GM12878 (cell line): ENCODE data around the gene WRAP73. TPM values are rescaled to one million over a fixed set of nuclear protein-coding genes. Genes with fewer than 3 reads are reported as not detected.

Source experiments
- ATAC-seq: fragments of 200-7000 bp; cut with Tn5 transposase; 3 replicates; pipeline ENCODE4 v1.9.1; 2020; ENCODE audit warnings: mild to moderate bottlenecking, moderate library complexity
- BruUV-seq: library from RNA; stranded (reverse); fragments of 400-500 nt; replicated peaks from 2 replicates; lab custom pipeline; 2021; lab: Mats Ljungman, UMichigan
- CTCF ChIA-PET: fragments of 300-600 bp; sonication (Branson Sonifier 250); formaldehyde crosslinking; extraction: SDS; loops from one replicate; lab custom pipeline; 2021; ENCODE audit warnings: inconsistent platforms; lab: Yijun Ruan, JAX
- POLR2A ChIA-PET: fragments of 350-600 bp; formaldehyde crosslinking; extraction: SDS; loops from one replicate; lab custom pipeline; 2021; ENCODE audit warnings: inconsistent platforms; lab: Charles Lee
- RAD21 ChIA-PET: fragments of 300-600 bp; sonication (Branson Sonifier 250); formaldehyde crosslinking; loops from one replicate; lab custom pipeline; 2023; ENCODE audit warnings: antibody characterized with exemption; ENCODE audit not compliant: unreplicated experiment; lab: Charles Lee
- SMC1A ChIA-PET: fragments of 300-600 bp; sonication (Branson Sonifier 250); formaldehyde crosslinking; loops from one replicate; lab custom pipeline; 2023; ENCODE audit not compliant: unreplicated experiment, uncharacterized antibody; lab: Charles Lee
- DNase-seq: peaks from one replicate; pipeline ENCODE4 v3.0.0-alpha.2; 2011; ENCODE audit warnings: low read depth, low spot score
- FAIRE-seq: peaks from 3 replicates; lab custom pipeline; 2011; peaks lifted over from hg19 to GRCh38; lab: Jason Lieb, UNC
- H2AFZ ChIP-seq: 2 replicates; pipeline ENCODE4 v1.6.0; 2011; ENCODE audit warnings: low read depth, low read length, control low read depth; ENCODE audit not compliant: control insufficient read depth
- H3K27ac ChIP-seq: 2 replicates; pipeline ENCODE4 v1.5.1; 2011; ENCODE audit warnings: control low read depth; ENCODE audit not compliant: control insufficient read depth, insufficient read depth
- H3K27me3 ChIP-seq, 2 experiments: replicated peaks in 1 of 2; 2 replicates each; pipeline versions ENCODE4 v1.6.0 to v1.6.1; 2011; ENCODE audit warnings: low read length in 1 of 2; ENCODE audit not compliant: control insufficient read depth in 2 of 2, insufficient read depth in 2 of 2
- H3K36me3 ChIP-seq, 2 experiments: 2 replicates each; pipeline ENCODE4 v1.5.1; 2011; ENCODE audit warnings: low read length in 1 of 2; ENCODE audit not compliant: control insufficient read depth in 2 of 2, insufficient read depth in 2 of 2
- H3K4me1 ChIP-seq: 2 replicates; pipeline ENCODE4 v1.6.1; 2011; ENCODE audit warnings: mild to moderate bottlenecking, low read length, moderate library complexity, mixed read lengths; ENCODE audit not compliant: control insufficient read depth, insufficient read depth
- H3K4me2 ChIP-seq: 2 replicates; pipeline ENCODE4 v1.6.0; 2011; ENCODE audit warnings: control low read depth; ENCODE audit not compliant: control insufficient read depth, insufficient read depth
- H3K4me3 ChIP-seq: fragments of 200-600 bp; sonication (generic); 2 replicates; pipeline ENCODE4 v1.5.1; 2016
- H3K79me2 ChIP-seq: 2 replicates; pipeline ENCODE4 v1.6.0; 2011; ENCODE audit warnings: low read length; ENCODE audit not compliant: control insufficient read depth, insufficient read depth
- H3K9ac ChIP-seq: 2 replicates; pipeline ENCODE4 v1.8.0; 2011; ENCODE audit warnings: low read length, control low read depth, mixed read lengths; ENCODE audit not compliant: control insufficient read depth, insufficient read depth
- H3K9me3 ChIP-seq: replicated peaks from 3 replicates; pipeline ENCODE4 v1.5.1; 2011; ENCODE audit warnings: mild to moderate bottlenecking, low read length; ENCODE audit not compliant: control insufficient read depth, insufficient read depth
- H4K20me1 ChIP-seq: 2 replicates; pipeline ENCODE4 v1.6.0; 2011; ENCODE audit not compliant: control insufficient read depth, insufficient read depth
- ATF7 ChIP-seq: fragments of 450-650 bp; IDR thresholded peaks from 2 replicates; pipeline ENCODE4 v1.6.1; 2016; ENCODE audit warnings: low read depth, mild to moderate bottlenecking
- BHLHE40 ChIP-seq, 2 experiments: fragments of 450-650 bp in 1 of 2; IDR thresholded peaks; 2 replicates each; pipeline ENCODE4 v1.6.1; 2011 to 2017; ENCODE audit warnings: low read depth in 2 of 2, borderline replicate concordance in 1 of 2, improper control_type of control experiment in 1 of 2, low read length in 1 of 2, mild to moderate bottlenecking in 1 of 2
- CREM ChIP-seq: IDR thresholded peaks from 2 replicates; pipeline ENCODE4 v1.6.1; 2014; ENCODE audit warnings: antibody characterized with exemption, low read depth
- NFYA ChIP-seq: IDR thresholded peaks from 2 replicates; pipeline ENCODE4 v1.6.1; 2011; ENCODE audit warnings: low read depth, mild to moderate bottlenecking, low read length, improper control_type of control experiment, borderline replicate concordance
- PML ChIP-seq: IDR thresholded peaks from 2 replicates; pipeline ENCODE4 v1.6.1; 2012; ENCODE audit warnings: low read length, inconsistent platforms
- ZNF217 ChIP-seq: fragments of 450-650 bp; IDR thresholded peaks from 2 replicates; pipeline ENCODE4 v1.6.1; 2017; ENCODE audit warnings: antibody characterized with exemption, mild to moderate bottlenecking
- ZNF24 ChIP-seq: fragments of 450-650 bp; IDR thresholded peaks from 2 replicates; pipeline ENCODE4 v1.6.1; 2017; ENCODE audit warnings: antibody characterized with exemption, mild to moderate bottlenecking
- ZNF592 ChIP-seq: fragments of 450-650 bp; IDR thresholded peaks from 2 replicates; pipeline ENCODE4 v1.6.1; 2017; ENCODE audit warnings: mild to moderate bottlenecking, moderate library complexity
- WGBS: methylation state at CpG from one replicate; pipeline ENCODE4 v1.1.6; 2016; ENCODE audit warnings: low lambda C conversion rate; ENCODE audit not compliant: insufficient replicate concordance, insufficient coverage; ENCODE audit errors: missing lambda C conversion rate; 5-methylcytosine and 5-hydroxymethylcytosine counted together
- in situ Hi-C: fragments of 300-500 bp; cut with MboI; formaldehyde crosslinking; loops from 9 replicates; pipeline ENCODE4 v1.14.3; 2018; ENCODE audit warnings: mixed read lengths
- intact Hi-C: fragments of 100-400 bp; cut with micrococcal nuclease; formaldehyde crosslinking; loops from one replicate; pipeline ENCODE4 v1.14.2; 2022; ENCODE audit not compliant: unreplicated experiment
- polyA plus RNA-seq, 11 experiments: library from polyadenylated mRNA; depleted of rRNA in 4 of 11; unstranded in 6 of 11; stranded (reverse) in 5 of 11; fragments of >200 nt; fragmentation: Nextera tagmentation in 4 of 11; fragmentation: Illumina TruSeq in 1 of 11; extraction: Ambion mirVana in 4 of 11; extraction: Trizol in 1 of 11; gene quantifications; 1 replicate in 1 of 11; 2 replicates in 10 of 11; pipeline versions ENCODE4 v1.2.1 to v1.2.3, GENCODE V29; 2011 to 2016; ENCODE audit warnings: inconsistent platforms in 2 of 11, missing spikeins in 2 of 11, low read depth in 1 of 11
- total RNA-seq, 4 experiments: library from RNA; depleted of rRNA in 3 of 4; stranded (reverse); fragments of >200 nt in 3 of 4; fragmentation: Illumina TruSeq in 1 of 4; extraction: Trizol in 1 of 4; gene quantifications; 2 replicates each; pipeline versions ENCODE4 v1.2.1 to v1.2.3, GENCODE V29; 2013 to 2021

WRAP73 gene
- total and polyA plus RNA-seq, 10 of the 15 experiments (the other 5 are each of a cell fraction or from before 2014, with no cell fraction given), result 3.2 to 65.8 (median 48.0) TPM

GRCh38 chr1:3598522-3599285 is 51.2 kb downstream of the WRAP73 start:
- no TSS peak for BruUV-seq
- intact Hi-C loops, result no loop called here
- Histone ChIP-seq H3K9me3 (no peaks in the 10 kb centered on the region), H3K9ac (no peak overlapping the region), H3K4me1 (0 out of 2 replicates have a peak, but pooled peaks cover 4% of the 10 kb centered on the region), H4K20me1 (no peaks in the 10 kb centered on the region), H3K4me3 (no peak overlapping the region), H3K4me2 (no peak overlapping the region), H3K27ac (no peak overlapping the region), H2AFZ (no peak overlapping the region), H3K36me3 (no peaks in the 10 kb centered on the region), H3K79me2 (no peaks in the 10 kb centered on the region), H3K27me3 (no peaks in the 10 kb centered on the region; a peak in 1 of 4 replicates)
- FAIRE-seq (no peak), DNase-seq (no peak), ATAC-seq (no peak)
- SMC1A ChIA-PET, result no interaction called here
- TF ChIP-seq PML, result no peak
- no peak for TF ChIP-seq ATF7
- no peak for TF ChIP-seq ZNF24
- TF ChIP-seq ZNF217, result no peak
- no peak for TF ChIP-seq NFYA
- POLR2A ChIA-PET, result no interaction called here
- 49% methylated on average over 29 of the region's 30 CpGs for WGBS
- in situ Hi-C loops, result no loop called here
- RAD21 ChIA-PET, result interaction anchor here (1.0 kb wide), 1 partner anchor 21 kb away, joined by 3 read pairs; no protein-coding TSS in a partner anchor
- CTCF ChIA-PET, result interaction anchor here (0.5 to 1.0 kb wide), 2 partner anchors 16 to 356 kb away, joined by 3 to 4 read pairs; no protein-coding TSS in a partner anchor

GRCh38 chr1:3598051-3598491 is 51.8 kb downstream of the WRAP73 start:
- CTCF ChIA-PET, result no interaction called here
- Histone ChIP-seq H3K27me3 (peaks cover 0 to under 1% of the 10 kb centered on the region in 2 experiments; a peak in 3 of 4 replicates), H3K36me3 (no peaks in the 10 kb centered on the region), H3K9ac (no peak overlapping the region), H3K27ac (no peak overlapping the region), H3K4me2 (no peak overlapping the region), H3K4me3 (no peak overlapping the region), H3K79me2 (no peaks in the 10 kb centered on the region), H3K4me1 (0 out of 2 replicates have a peak, but pooled peaks cover 4% of the 10 kb centered on the region), H2AFZ (no peak overlapping the region), H3K9me3 (no peaks in the 10 kb centered on the region), H4K20me1 (no peaks in the 10 kb centered on the region)
- POLR2A ChIA-PET, result no interaction called here
- no TSS peak for BruUV-seq
- TF ChIP-seq CREM (no peak), BHLHE40 (IDR thresholded peaks at IDR 0.05; ENCODE audit: borderline replicate concordance in 1 of 2, low read depth in 2 of 2, low read length in 1 of 2) (peak in 1 of 2 experiments; percentile 34; a peak in 1 of 4 replicates), ZNF592 (no peak)
- DNase-seq (no peak), FAIRE-seq (no peak), ATAC-seq (no peak)
- RAD21 ChIA-PET, result interaction anchor here (1.0 to 1.5 kb wide), 2 partner anchors 21 kb away, joined by 3 read pairs; no protein-coding TSS in a partner anchor
- in situ Hi-C loops, result no loop called here
- SMC1A ChIA-PET, result no interaction called here
- intact Hi-C loops, result no loop called here
- 11% methylated on average over 20 of the region's 26 CpGs for WGBS
